UCSD-AML1 (cell line): ENCODE results near the gene MARCO.
A peak's percentile ranks its signal among the peaks of the same experiment; 100 is the strongest.
"Not testable (repeated sequence)": the region's sequence is repeated elsewhere in the genome, so short reads cannot be mapped to it uniquely, and the experiment has no call there.

Experiments
- DNase-seq: peaks from one replicate; lab custom pipeline; 2025; ENCODE audit not compliant: unreplicated experiment; lab: John Stamatoyannopoulos, UW

The MARCO gene

DNA sequence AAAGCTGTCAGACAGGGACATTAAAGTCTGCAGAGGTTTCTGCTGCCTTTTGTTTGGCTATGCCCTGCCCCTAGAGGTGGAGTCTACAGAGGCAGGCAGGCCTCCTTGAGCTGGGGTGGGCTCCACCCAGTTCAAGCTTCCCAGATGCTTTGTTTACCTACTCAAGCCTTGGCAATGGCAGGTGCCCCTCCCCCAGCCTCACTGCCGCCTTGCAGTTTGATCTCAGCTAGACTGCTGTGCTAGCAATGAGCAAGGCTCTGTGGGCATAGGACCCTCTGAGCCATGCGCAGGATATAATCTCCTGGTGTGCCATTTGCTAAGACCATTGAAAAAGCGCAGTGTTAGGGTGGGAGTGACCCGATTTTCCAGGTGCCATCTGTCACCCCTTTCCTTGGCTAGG, 61.9 kb downstream of the MARCO start:
- not testable (repeated sequence) for DNase-seq

DNA sequence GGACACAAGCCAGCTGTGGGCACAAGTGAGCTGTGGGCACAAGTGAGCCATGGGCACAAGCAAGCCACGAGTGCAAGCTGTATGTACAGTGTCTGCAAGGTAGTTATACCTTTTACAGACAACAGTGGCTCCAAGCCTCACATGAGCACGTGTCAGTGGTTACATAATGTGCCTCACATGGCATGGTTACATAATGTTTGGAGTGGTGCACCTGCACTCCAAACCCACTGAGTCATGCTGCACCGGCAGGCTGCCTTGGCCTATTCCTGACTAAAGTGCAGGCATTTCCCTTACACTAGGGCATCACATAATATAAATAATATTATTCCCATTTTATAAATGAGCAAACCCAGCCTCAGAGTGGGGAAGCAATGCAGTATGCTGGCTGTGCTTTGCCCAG, 62.6 kb downstream of the MARCO start:
- DNase-seq = no peak

DNA sequence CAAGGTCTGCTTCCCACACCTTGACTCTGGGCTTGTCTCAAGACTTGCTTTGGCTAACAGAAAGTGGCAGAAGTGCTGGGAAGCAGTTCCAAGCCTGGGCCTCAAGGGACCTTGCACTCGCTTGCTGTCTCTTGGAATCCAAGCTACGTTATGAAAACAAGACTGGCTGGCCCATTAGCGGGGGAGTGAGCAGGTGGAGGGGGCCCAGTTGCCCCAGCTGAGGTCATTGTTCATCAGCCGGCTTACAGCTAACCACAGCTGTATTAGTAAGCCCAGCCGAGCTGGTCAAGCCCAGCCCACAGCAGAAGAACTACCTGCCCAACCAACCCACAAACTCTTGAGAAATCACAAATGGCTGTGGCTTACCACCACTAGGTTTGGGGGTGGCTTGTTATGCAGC, 63.1 kb downstream of the MARCO start:
- DNase-seq = no peak

DNA sequence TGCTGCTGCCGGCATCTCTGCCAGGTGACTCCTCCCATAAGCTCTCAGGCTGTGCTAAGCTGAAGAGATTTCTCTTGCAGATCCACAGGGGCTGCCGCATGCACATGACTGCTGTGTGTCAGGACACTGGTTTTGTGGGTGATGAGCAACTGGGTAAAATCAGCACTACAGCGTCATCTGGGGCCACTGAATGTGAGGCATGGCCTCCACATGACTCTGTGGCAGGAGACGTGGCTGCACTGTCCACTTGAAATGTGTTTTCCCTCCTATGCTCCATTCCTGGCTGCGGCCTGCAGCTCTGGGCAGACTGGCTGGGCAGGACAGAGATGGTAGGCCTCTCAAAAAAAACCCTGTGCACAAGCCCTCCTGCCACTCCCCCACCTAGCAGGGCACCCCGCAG, 63.6 kb downstream of the MARCO start:
- no peak for DNase-seq

DNA sequence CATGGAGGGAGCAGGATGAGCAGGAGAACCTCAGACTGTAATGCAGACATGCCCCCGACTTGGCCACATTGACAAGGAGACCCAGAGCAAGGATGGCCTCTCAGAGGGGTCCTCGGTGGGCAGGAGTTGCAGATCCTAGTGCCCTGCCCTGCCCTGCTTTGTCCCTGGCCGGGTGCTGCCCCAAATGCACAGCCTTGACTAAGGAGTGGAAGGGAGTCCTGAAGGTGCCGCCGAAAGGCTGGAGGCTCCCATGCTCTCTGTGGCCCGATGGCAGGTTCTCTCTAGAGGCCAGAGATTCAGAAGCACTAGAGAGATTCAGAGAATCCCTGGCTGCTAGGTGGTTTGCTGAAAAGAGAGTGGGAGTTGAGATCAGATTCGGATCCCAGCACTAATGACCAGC, 64.4 kb downstream of the MARCO start:
- DNase-seq = no peak

DNA sequence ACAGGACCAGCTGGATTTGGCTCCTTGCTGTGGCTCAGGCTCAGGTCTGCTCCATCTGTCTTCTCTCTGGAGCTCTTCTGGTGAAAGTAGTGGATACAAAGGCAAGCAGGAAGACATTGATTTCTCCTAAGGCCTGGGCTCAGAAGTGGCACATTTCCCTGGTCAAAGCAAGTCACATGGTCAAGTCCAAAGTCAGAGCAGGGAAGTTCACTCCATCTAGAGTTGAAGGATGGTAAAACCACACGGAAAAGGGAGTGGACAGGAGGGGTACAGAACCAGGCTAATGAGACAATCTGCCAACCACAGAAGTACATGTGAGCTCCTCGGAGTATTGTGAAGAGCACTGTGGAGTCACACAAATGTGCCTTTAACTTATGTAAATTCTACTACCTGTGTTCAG, 66.1 kb downstream of the MARCO start:
- no peak for DNase-seq

DNA sequence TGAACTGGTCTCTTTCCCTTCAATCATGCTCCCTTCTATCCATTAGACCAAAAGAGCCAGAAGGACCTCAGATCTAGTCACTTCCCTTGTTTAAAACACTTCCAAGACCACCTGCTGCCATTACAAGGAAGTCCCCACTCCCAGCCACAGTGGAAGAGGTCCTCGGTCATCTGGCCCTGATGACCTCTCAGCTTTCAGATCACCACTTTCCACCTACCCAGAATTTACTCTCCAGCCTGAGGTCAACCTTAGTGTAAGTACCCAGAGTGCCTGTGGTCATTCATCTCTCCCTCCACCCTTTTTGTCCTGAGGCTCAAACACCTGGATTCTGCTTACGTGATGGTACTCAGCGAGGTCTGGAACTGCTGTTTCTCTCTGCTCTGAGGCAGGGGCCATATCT, 67.1 kb downstream of the MARCO start:
- no peak for DNase-seq

DNA sequence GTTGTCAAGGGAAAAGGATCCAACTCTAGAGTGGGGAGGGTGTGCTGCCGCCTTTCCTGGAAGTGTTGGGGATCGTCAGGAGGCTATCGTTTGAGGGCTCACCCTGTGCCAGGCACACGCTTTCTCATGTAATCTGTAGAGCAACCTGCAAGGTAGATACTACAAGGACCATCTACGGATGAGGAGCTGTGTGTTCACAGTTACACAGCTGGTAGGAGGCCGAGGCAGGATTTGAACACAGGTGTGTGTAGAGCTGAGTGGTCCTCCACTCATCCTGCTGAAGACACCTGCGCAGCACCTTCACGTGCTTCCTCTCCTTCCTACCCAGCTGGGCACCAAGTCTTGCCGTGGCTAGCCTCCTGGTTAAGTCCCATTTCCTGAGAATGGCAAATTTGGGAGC, 68.3 kb downstream of the MARCO start:
- no peak for DNase-seq

DNA sequence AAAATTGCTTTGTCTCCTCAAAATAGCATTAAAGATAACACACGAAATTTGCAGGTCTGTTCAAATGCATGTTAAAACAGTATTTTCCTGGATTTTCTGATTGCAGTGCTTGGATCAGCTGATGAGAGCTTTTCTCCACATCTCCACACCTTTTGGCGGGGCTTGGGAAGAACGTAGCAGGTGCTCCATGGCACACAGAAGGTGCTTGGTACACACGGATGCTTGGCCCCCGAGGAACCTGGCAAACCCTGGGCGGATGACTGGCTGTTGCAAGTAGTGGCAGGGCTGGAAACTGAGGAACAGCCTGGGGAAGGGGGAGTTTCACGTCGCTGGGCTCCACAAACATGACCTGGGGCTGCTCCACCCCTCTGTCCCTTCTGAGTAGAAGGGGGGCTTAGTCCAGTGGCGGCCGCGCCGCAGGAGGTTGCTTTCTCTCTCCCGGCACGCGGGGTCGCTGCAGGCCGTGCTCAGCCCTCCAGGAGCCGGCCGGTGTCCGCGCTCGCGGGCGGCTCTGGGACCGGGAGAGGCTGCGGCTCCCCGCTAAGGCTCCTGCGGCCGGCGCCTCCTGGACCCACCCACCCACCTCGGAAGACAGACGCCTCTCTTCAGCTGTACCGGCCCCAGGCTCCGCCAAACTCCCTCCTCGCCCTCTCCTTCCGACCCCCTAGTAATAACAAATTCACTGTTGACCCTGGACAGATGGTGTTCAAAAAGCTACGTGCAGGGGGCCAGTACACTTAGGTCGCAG, 69.3 kb downstream of the MARCO start:
- peak; percentile 25 for DNase-seq

DNA sequence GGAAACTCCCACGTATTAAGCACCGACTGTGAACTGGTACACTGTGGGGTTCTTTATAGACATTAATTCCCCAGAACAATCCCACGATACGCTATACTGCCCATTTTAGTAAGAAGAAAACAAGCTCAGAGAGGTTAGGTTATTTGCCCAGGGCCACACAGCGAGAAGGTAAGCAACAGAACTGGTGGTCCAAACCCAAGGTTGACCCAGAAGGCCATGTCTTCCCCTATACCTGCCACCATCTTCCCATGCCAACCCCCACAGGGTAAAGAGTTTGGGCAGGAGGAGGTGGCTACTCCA, 69.9 kb downstream of the MARCO start:
- no peak for DNase-seq

DNA sequence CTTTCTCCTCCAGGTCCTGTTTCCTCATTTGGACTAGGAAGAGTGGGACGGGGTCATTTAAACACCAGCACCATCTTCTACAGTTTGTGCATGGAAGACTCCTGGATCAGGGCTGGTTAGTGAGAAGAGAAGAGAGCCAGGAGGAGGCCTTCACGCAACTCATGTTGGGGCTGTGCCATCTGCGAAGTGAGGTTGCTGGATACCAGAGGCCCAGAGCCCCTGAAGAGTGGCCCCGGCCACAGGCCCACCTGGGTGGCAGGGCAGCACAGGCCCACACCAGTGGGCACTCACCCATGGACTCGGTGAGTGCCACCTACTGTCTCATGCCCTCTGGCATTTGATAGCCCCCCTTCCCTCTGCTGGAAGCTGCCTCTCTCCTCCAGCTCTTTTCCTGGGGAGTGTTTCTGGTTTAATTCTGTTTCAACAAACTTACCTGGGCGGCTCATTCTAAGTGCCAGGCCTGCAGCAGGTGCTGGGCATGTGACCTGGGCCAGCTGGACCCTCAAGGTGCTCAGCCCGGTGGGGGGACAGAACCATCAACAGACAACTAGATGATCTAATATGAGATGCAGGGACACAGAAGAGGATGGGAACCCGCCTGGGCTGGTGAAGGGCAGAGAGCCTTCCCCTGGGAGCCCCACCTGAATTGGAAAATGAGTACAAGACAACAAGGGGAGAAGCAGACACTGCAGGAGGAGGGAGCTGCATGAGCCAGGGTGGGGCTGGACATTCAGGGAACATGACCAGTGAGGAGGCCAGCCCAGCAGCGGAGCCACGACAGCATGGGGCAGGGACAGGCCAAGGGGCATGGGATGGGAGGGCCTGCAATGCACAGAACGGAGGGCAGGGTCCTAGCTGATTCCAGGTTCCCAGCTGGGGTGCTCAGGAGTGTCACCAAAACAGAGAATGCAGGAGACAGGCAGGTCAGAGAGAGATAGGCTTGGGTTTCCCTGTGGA, 70.6 kb downstream of the MARCO start:
- DNase-seq = no peak

DNA sequence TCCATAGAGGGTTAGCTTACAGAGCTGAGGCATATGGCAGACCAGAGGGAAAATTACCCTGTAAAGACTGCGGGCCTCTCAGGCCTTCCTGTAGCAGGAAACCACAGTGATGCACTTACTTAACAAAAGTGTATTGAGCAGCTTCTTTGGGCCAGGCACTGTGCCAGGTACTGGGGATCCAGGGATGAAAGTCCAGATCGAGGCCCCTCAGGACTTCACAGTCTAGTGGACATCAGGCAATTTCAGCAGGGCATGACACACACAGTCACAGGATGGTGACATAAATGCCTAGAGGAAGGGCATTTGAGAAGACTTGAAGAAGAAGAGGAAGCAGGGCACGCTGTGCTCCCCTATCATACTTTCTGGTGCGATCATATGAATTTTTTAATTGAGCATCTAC, 71.7 kb downstream of the MARCO start:
- no peak for DNase-seq

DNA sequence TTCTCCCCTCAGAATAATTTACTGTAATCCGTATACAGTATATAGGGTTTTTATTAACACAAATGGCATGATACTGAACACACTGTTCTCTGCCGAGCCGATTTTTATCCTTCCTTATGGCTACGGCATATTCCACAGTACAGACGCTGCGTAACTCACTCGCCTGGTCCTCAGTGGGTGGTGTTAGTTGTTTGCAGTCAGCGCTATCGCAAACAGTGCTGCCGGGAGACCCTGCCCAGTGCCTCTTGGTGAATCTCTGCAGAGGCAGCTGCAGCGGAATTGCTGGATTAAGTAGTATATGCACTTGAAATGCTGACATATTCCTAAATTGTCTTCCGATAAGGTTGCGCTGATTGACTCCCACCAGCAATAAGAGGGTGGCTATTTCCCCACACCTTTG, 73.9 kb downstream of the MARCO start:
- DNase-seq = no peak

DNA sequence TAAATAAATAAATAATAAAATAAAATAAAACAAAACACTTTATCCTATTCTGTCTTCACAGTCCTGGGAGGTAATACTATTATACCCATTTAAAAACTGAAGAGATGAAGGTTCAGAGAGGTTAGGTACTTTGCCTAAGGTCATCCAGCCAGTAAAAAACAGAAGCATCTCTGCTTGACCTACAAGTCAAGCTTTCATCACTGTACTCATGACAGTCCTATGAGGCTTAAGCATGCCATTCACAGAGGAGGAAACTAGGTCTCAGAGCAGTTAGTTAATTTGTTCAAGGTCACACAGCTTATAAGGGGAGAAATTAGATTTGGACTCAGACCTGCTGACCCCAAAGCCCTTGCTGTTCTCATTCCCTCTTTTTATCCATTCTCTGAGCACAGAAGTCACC, 77.5 kb downstream of the MARCO start:
- DNase-seq = no peak

DNA sequence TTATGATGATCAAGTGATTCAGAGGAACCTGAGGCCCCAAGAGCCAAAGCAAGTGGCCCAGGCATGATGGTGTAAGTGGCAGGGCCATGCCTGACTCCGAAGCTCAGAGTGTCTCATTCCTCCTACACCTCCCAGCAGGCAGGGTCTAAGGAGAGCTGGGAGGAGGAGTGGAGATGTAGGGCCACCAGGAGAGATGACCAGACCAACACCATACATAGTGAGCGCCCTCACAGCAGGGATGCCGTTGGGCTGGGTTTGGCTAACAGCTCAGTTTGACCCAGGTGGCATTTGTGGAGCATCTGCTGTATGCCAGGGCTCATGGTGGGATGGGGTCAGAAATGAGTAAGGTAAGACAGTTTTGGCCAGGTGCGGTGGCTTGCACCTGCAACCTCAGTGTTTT, 80.7 kb downstream of the MARCO start:
- no peak for DNase-seq

DNA sequence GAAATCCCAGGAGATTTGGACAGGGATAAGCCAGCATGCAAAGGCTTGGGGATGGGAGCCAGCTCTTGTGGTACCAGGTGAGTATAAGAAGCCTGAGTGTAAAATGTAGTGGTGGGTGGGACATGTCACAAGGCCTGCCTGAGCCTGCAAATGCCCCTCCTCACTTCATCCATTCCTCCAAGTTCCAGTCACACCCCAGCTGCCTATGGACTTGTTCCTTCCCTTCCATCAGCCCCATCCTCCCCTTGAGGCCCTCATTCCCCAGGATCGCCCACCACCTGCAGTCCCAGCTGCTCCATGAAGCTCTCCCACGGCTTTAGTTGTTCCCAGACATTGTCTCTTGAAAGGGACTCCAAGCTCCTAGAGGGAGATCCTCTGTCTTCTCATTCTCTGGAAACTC, 81.5 kb downstream of the MARCO start:
- DNase-seq = no peak

DNA sequence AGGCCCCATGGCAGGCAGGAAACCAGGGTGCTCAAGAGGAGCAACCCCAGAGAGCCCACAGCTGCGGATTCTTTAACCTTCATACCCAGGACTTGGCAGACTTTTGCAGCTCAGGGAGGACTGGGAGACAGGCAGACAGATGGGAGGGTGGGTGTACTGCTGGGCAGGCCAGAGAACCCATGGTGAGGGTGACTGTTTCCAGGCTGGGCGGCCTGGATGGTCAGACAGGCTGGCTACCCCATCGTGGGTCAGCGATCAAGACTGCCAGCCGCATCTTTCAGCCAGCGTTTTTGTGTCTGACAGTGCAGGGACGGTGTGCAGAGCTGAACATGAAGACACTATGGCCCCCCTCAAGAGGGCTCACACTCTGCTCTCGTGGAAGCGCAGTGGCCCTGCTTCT, 82.2 kb downstream of the MARCO start:
- DNase-seq = no peak

DNA sequence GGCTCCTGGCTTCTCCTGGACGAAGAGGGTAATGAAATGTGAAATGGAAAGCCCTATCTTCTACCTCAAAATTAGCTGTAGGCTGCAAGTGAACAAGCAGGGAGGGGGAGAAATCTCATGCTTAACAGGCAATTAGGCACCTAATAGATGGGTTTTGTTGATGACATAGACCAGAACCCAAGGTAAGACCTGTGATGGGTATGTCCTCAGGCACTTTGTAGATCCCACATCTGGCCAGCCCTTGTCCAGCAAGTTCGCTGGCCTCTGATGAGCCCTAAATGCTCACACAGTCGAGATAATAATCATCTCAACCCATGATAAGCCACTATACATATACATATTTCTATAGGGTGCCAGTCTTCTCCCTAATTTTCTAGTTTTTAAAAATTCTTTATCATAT, 82.6 kb downstream of the MARCO start:
- DNase-seq = no peak

DNA sequence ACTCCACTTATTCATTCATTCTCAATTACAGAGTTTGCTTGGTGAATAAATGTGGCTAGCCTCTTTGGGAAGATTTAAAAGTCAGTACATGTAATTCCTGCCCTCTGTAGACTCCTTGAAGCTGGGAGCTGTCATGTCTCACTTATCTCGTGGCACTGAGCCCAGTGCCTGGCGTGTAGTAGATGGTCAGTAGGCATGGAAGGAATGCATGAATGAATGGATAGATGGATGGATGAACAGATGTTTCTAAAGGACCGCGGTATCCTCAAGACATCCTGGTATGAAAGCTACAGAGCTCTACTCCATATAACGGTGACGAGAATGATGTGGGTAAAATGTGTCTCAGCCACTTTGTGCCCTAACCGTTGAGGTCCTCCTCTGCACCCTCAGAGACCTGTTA, 83.0 kb downstream of the MARCO start:
- DNase-seq = no peak

DNA sequence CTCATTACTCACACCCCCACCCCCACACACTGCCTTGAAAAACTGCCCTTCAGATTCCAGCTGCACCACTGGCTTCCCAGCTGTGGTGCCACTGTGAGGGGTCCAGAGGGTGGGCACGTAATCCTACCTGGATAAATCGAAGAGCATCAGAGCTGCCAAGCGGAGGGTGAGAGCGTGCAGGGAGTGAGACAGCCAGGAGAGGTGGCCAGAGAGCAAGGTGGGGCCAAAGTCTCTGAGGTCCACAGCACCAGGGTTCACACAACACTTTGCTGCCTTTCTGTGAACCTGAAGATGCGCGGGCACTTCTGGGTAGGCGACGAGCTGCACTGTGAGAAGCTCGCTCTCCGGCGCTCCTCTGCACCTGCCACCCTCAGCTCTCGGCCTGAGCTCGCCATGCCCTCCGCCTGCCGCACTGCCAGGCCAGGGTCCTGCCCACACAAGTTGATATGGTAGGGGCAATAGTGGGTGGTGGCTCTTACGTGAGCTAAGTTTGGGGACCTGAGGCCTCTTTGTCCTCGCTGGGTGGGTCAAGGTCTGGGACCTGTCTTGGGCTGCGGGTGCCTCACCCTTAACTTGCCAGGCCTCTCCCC, 83.9 kb downstream of the MARCO start:
- DNase-seq = no peak

DNA sequence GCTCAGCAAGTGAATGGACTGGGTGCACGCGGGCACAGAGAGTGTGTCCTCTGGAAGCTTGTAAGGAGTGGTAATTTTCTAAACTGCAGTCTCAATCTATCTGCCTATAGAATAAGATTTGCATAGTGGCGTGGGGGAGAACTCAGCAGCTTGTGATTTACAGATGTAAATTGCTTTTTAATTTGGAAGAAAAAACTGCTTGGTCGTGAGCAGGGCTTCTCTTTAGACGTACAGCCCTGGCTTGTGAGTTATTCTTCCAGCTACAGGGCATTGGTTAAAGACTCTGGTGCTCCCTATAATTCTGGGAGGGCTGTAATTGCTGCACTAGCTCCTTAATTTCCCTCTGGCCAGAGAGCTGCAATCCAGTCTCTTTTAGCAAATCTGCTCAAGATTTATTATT, 84.9 kb downstream of the MARCO start:
- DNase-seq = no peak
